T-helper 1 cell treated with Interleukin-12 subunit alpha and Interleukin-12 subunit beta and Interleukin-4 antibody, amounts not matched to agents 30 ng/mL and 1 ng/mL, for 36 hours (primary cell): ENCODE measurements around the gene BICDL2. TPM values are rescaled to one million over a fixed set of nuclear protein-coding genes. Genes with fewer than 3 reads are reported as not detected.

Experiments used
- intact Hi-C: fragments of 100-400 bp; cut with micrococcal nuclease; formaldehyde crosslinking; loops from one replicate; pipeline ENCODE4 v1.15.1; 2024
- total RNA-seq: library from RNA; stranded (reverse); gene quantifications from 2 replicates; pipeline ENCODE4 v1.2.3, GENCODE V29; 2022

The BICDL2 gene
- total RNA-seq, 1 donor from 2014 or later, result 0.51 TPM

GRCh38 chr16:2990891-2991290 lies 45.9 kb downstream of the BICDL2 start:
- intact Hi-C loops, result no loop called here

GRCh38 chr16:2988590-2989099 lies 48.1 kb downstream of the BICDL2 start:
- intact Hi-C loops, result no loop called here

GRCh38 chr16:2987833-2988232 lies 48.9 kb downstream of the BICDL2 start:
- intact Hi-C loops, result no loop called here

GRCh38 chr16:2987286-2987685 lies 49.5 kb downstream of the BICDL2 start:
- intact Hi-C loops, result no loop called here

- intact Hi-C loops, result no loop called here
Observed at GRCh38 chr16:2986623-2987188, 50.0 kb downstream of the BICDL2 start.

- intact Hi-C loops, result loop anchor here (2.0 kb wide), 1 partner anchor 17 kb away; no protein-coding TSS in a partner anchor
Observed at GRCh38 chr16:2985893-2986355, 50.8 kb downstream of the BICDL2 start.

GRCh38 chr16:2985462-2985861 lies 51.3 kb downstream of the BICDL2 start:
- intact Hi-C loops, result loop anchor here (2.0 kb wide), 1 partner anchor 17 kb away; no protein-coding TSS in a partner anchor

GRCh38 chr16:2983706-2984136 lies 53.0 kb downstream of the BICDL2 start:
- intact Hi-C loops, result loop anchor here (2.0 kb wide), 1 partner anchor 19 kb away; no protein-coding TSS in a partner anchor

- intact Hi-C loops, result no loop called here
Observed at GRCh38 chr16:2982402-2982801, 54.3 kb downstream of the BICDL2 start.

- intact Hi-C loops, result no loop called here
Observed at GRCh38 chr16:2981899-2982250, 54.9 kb downstream of the BICDL2 start.

GRCh38 chr16:2981177-2981898 lies 55.4 kb downstream of the BICDL2 start:
- intact Hi-C loops, result no loop called here

- intact Hi-C loops, result loop anchor here (1.0 kb wide), 3 partner anchors 11 to 69 kb away; partner anchors contain the start of genes FLYWCH1, PAQR4 and THOC6
Observed at GRCh38 chr16:2980227-2981176, 56.2 kb downstream of the BICDL2 start, which contains the start of gene PKMYT1. TSS of gene PKMYT1 (minus strand) at chr16:2980446. CDS start at chr16:2979657, 789 bp downstream.

- intact Hi-C loops, result loop anchor here (1.0 kb wide), 3 partner anchors 10 to 68 kb away; partner anchors contain the start of genes FLYWCH1, PAQR4 and THOC6
Observed at GRCh38 chr16:2979669-2980226, 57.0 kb downstream of the BICDL2 start.

Other genes starting within 250 kb of the BICDL2 start
- gene PRSS33, start 249.4 kb downstream of the BICDL2 start, total RNA-seq, result not detected in 2 replicates
- gene PRSS41, start 238.5 kb downstream of the BICDL2 start, total RNA-seq, result not detected in 2 replicates
- 5.0 and 6.5 TPM in 2 replicates for gene PRSS21, start 219.7 kb downstream of the BICDL2 start, total RNA-seq
- 23.2 and 24.3 TPM in 2 replicates for gene ZG16B, start 206.6 kb downstream of the BICDL2 start, total RNA-seq
- not detected in 2 replicates for gene PRSS22, start 178.8 kb downstream of the BICDL2 start, total RNA-seq
- 21.1 and 24.2 TPM in 2 replicates for gene FLYWCH2, start 153.7 kb downstream of the BICDL2 start, total RNA-seq
- 74.3 and 83.1 TPM in 2 replicates for gene FLYWCH1, start 125.0 kb downstream of the BICDL2 start, total RNA-seq
- gene KREMEN2, start 72.7 kb downstream of the BICDL2 start, total RNA-seq, result not detected in 2 replicates
- 31.9 and 32.3 TPM in 2 replicates for gene PAQR4, start 67.6 kb downstream of the BICDL2 start, total RNA-seq
- 91.5 and 92.0 TPM in 2 replicates for gene PKMYT1, start 56.5 kb downstream of the BICDL2 start, total RNA-seq
- gene CLDN9, start 24.0 kb downstream of the BICDL2 start, total RNA-seq, result 0.10 TPM in 1 of 2 replicates, not detected in the other
- gene CLDN6, start 18.8 kb downstream of the BICDL2 start, total RNA-seq, result not detected in 2 replicates
- 4.2 and 5.1 TPM in 2 replicates for gene TNFRSF12A, start 16.6 kb downstream of the BICDL2 start, total RNA-seq
- 27.9 and 28.1 TPM in 2 replicates for gene HCFC1R1, start 13.0 kb downstream of the BICDL2 start, total RNA-seq
- 45.2 and 46.6 TPM in 2 replicates for gene THOC6, start 12.9 kb downstream of the BICDL2 start, total RNA-seq
- 93.6 and 93.9 TPM in 2 replicates for gene MMP25, start 9.6 kb upstream of the BICDL2 start, total RNA-seq
- 4,509 and 4,510 TPM in 2 replicates for gene IL32, start 28.7 kb upstream of the BICDL2 start, total RNA-seq
- 0.12 and 0.24 TPM in 2 replicates for gene ZSCAN10, start 62.4 kb upstream of the BICDL2 start, total RNA-seq
- gene ZNF205, start 75.6 kb upstream of the BICDL2 start, total RNA-seq, result 0.15 TPM in 1 of 2 replicates, not detected in the other
- 11.3 and 13.3 TPM in 2 replicates for gene ZNF213, start 98.1 kb upstream of the BICDL2 start, total RNA-seq
- not detected in 2 replicates for gene OR1F1, start 151.3 kb upstream of the BICDL2 start, total RNA-seq
- 19.6 and 20.1 TPM in 2 replicates for gene ZNF200, start 198.2 kb upstream of the BICDL2 start, total RNA-seq
- 0.32 TPM in 1 of 2 replicates, not detected in the other for gene MEFV, start 219.7 kb upstream of the BICDL2 start, total RNA-seq
- gene ZNF263, start 246.5 kb upstream of the BICDL2 start, total RNA-seq, result 23.1 and 25.0 TPM in 2 replicates